ENCODE results near the gene ADARB2.

GRCh38 chr10:1683649-1684048, 53.7 kb downstream of the ADARB2 start:
- no peak for TF ChIP-seq CTCF (IDR thresholded peaks at IDR 0.05)
- no peak for TF ChIP-seq EP300 (IDR thresholded peaks at IDR 0.05)
